Keratinocyte (primary cell): Measurements from ENCODE around the gene PFKP.

Experiments
- EZH2 ChIP-seq: IDR thresholded peaks from one replicate; pipeline ENCODE4 v1.6.1; 2012; ENCODE audit warnings: inconsistent platforms, mild to moderate bottlenecking, low read length, moderate library complexity
- TF ChIP-seq, protein P1 (sequence below), 3 experiments: IDR thresholded peaks in 1 of 3; conservative IDR thresholded peaks in 1 of 3; optimal IDR thresholded peaks in 1 of 3; 2 replicates in 2 of 3; 3 replicates in 1 of 3; pipeline versions ENCODE3 to v1.5.1; 2011; ENCODE audit warnings: low read length in 3 of 3, mild to moderate bottlenecking in 3 of 3, moderate library complexity in 2 of 3, control low read depth in 1 of 3, inconsistent platforms in 1 of 3; ENCODE audit not compliant: insufficient read depth in 2 of 3; ENCODE audit errors: extremely low read depth in 1 of 3

- TF ChIP-seq, protein P1, sequence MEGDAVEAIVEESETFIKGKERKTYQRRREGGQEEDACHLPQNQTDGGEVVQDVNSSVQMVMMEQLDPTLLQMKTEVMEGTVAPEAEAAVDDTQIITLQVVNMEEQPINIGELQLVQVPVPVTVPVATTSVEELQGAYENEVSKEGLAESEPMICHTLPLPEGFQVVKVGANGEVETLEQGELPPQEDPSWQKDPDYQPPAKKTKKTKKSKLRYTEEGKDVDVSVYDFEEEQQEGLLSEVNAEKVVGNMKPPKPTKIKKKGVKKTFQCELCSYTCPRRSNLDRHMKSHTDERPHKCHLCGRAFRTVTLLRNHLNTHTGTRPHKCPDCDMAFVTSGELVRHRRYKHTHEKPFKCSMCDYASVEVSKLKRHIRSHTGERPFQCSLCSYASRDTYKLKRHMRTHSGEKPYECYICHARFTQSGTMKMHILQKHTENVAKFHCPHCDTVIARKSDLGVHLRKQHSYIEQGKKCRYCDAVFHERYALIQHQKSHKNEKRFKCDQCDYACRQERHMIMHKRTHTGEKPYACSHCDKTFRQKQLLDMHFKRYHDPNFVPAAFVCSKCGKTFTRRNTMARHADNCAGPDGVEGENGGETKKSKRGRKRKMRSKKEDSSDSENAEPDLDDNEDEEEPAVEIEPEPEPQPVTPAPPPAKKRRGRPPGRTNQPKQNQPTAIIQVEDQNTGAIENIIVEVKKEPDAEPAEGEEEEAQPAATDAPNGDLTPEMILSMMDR (optimal IDR thresholded peaks at IDR 0.05 in 1 of 3, IDR thresholded peaks at IDR 0.05 in 1 of 3, conservative IDR thresholded peaks at IDR 0.05 in 1 of 3; ENCODE audit: extremely low read depth in 1 of 3, insufficient read depth in 2 of 3, low read length in 3 of 3), result no peak
- TF ChIP-seq EZH2, result no peak
These were observed 21.7 kb upstream of the PFKP start for GRCh38 chr10:3045471-3046209.
